T-cell (primary cell): Measurements from ENCODE around the gene FGGY. TPM values are rescaled to one million over a fixed set of nuclear protein-coding genes. Genes with fewer than 3 reads are reported as not detected.
"Not testable (repeated sequence)": the region's sequence is repeated elsewhere in the genome, so short reads cannot be mapped to it uniquely, and the experiment has no call there.

Source experiments
- ATAC-seq, 4 experiments: fragments of 200-7000 bp in 3 of 4; fragments of 150-1000 bp in 1 of 4; cut with Tn5 transposase; replicated peaks in 1 of 4; 1 replicate in 3 of 4; 2 replicates in 1 of 4; pipeline ENCODE4 v1.10.0; 2021; ENCODE audit warnings: moderate library complexity in 3 of 4, mild to moderate bottlenecking in 2 of 4, moderate number of reproducible peaks in 1 of 4
- CTCF ChIA-PET, 2 donors: fragments of 300-600 bp; sonication (Branson Sonifier 250); formaldehyde crosslinking; loops; one replicate each; lab custom pipeline; 2022; ENCODE audit warnings: antibody characterized with exemption in 2 of 2; lab: Charles Lee
- POLR2A ChIA-PET, 2 donors: fragments of 300-600 bp; sonication (Branson Sonifier 250); formaldehyde crosslinking; loops; one replicate each; lab custom pipeline; 2022; ENCODE audit warnings: antibody characterized with exemption in 2 of 2; lab: Charles Lee
- DNase-seq, 35 experiments: peaks; one replicate each; pipeline versions ENCODE4 v3.0.0 to v3.0.0-alpha.2; 2013 to 2023
- H3K27ac ChIP-seq: one replicate; pipeline ENCODE4 v1.5.1; 2013; ENCODE audit warnings: low read length
- H3K27me3 ChIP-seq, 2 experiments: replicated peaks in 1 of 2; 1 replicate in 1 of 2; 2 replicates in 1 of 2; pipeline versions ENCODE4 v1.6.1 to v1.7.0; 2013; ENCODE audit warnings: low read length in 1 of 2, mixed read lengths in 1 of 2; ENCODE audit not compliant: control insufficient read depth in 2 of 2, insufficient read depth in 2 of 2; ENCODE audit errors: extremely low read depth in 1 of 2
- H3K36me3 ChIP-seq, 2 donors: 1 replicate in 1 of 2; 2 replicates in 1 of 2; pipeline versions ENCODE4 v1.6.1 to v1.7.0; 2013; ENCODE audit warnings: low read length in 1 of 2; ENCODE audit not compliant: control insufficient read depth in 2 of 2, insufficient read depth in 1 of 2; ENCODE audit errors: extremely low read depth in 1 of 2
- H3K4me1 ChIP-seq, 2 experiments: 1 replicate in 1 of 2; 2 replicates in 1 of 2; pipeline versions ENCODE4 v1.6.1 to v1.7.0; 2013; ENCODE audit warnings: low read length in 2 of 2, mixed read lengths in 1 of 2; ENCODE audit not compliant: insufficient read depth in 2 of 2, control insufficient read depth in 1 of 2; ENCODE audit errors: extremely low read depth in 1 of 2
- H3K4me3 ChIP-seq, 2 donors: 1 replicate in 1 of 2; 2 replicates in 1 of 2; pipeline versions ENCODE4 v1.5.1 to v1.7.0; 2013; ENCODE audit warnings: mild to moderate bottlenecking in 2 of 2, low read length in 1 of 2, moderate library complexity in 1 of 2; ENCODE audit not compliant: control insufficient read depth in 1 of 2; ENCODE audit errors: extremely low read depth in 1 of 2
- H3K9me3 ChIP-seq: 2 replicates; pipeline ENCODE4 v1.7.0; 2013
- H3K27ac Mint-ChIP-seq, 2 donors: one replicate each; pipeline ENCODE4 v1.8.0; 2020 to 2021; ENCODE audit warnings: mild to moderate bottlenecking in 2 of 2, mixed read lengths in 2 of 2
- H3K27me3 Mint-ChIP-seq, 2 donors: one replicate each; pipeline ENCODE4 v1.8.0; 2021 to 2022; ENCODE audit warnings: mixed read lengths in 2 of 2
- H3K36me3 Mint-ChIP-seq: one replicate; pipeline ENCODE4 v1.8.0; 2021; ENCODE audit warnings: mixed read lengths
- H3K4me1 Mint-ChIP-seq, 3 donors: one replicate each; pipeline ENCODE4 v1.8.0; 2020 to 2022; ENCODE audit warnings: mixed read lengths in 3 of 3, mild to moderate bottlenecking in 1 of 3
- H3K4me3 Mint-ChIP-seq, 3 donors: one replicate each; pipeline ENCODE4 v1.8.0; 2020 to 2022; ENCODE audit warnings: mild to moderate bottlenecking in 3 of 3, mixed read lengths in 3 of 3, moderate library complexity in 3 of 3
- H3K9me3 Mint-ChIP-seq, 3 donors: one replicate each; pipeline ENCODE4 v1.8.0; 2020 to 2022; ENCODE audit warnings: mixed read lengths in 3 of 3
- WGBS: methylation state at CpG from one replicate; pipeline ENCODE4 v1.1.5; 2013; ENCODE audit warnings: missing lambda C conversion rate; ENCODE audit not compliant: insufficient coverage; 5-methylcytosine and 5-hydroxymethylcytosine counted together
- total RNA-seq, 35 experiments: library from RNA in 6 of 35; stranded (reverse) in 6 of 35; fragments of 120-200 nt in 1 of 35; gene quantifications; one replicate each; pipeline versions ENCODE4 v1.2.1 to v1.2.4 and lab custom pipeline; 2013 to 2026

FGGY gene
- total RNA-seq, 5 donors from 2014 or later (not counting 1 experiment from before 2014, with no cell fraction given): 7.8 to 21.7 (median 12.6) TPM

GRCh38 chr1:59465478-59465877 lies 168.6 kb downstream of the FGGY start:
- ATAC-seq, H3K36me3 ChIP-seq, H3K9me3 ChIP-seq, POLR2A ChIA-PET, H3K4me1 Mint-ChIP-seq, CTCF ChIA-PET, H3K27ac Mint-ChIP-seq, H3K27me3 Mint-ChIP-seq, H3K4me3 Mint-ChIP-seq, H3K27ac ChIP-seq, H3K4me3 ChIP-seq, DNase-seq, H3K27me3 ChIP-seq, H3K4me1 ChIP-seq: not testable (repeated sequence)
- Mint-ChIP-seq H3K36me3 (peaks cover 15% of the 10 kb centered on the region), H3K9me3 (peaks cover 4 to 21% (median 10%) of the 10 kb centered on the region in 3 donors)

- ATAC-seq (no peak), DNase-seq (no peak)
- Mint-ChIP-seq H3K4me3 (no peak overlapping the region), H3K36me3 (peaks cover 25% of the 10 kb centered on the region), H3K27me3 (no peaks in the 10 kb centered on the region), H3K9me3 (peaks cover 4 to 20% (median 9%) of the 10 kb centered on the region in 3 donors), H3K27ac (no peak overlapping the region), H3K4me1 (peaks cover 0 to 7% (median 0%) of the 10 kb centered on the region in 3 donors)
- Histone ChIP-seq H3K27me3 (no peaks in the 10 kb centered on the region), H3K4me3 (no peak overlapping the region), H3K4me1 (no peaks in the 10 kb centered on the region), H3K9me3 (no peaks in the 10 kb centered on the region), H3K27ac (no peak overlapping the region), H3K36me3 (no peaks in the 10 kb centered on the region)
- ChIA-PET CTCF (no interaction called here), POLR2A (no interaction called here)
- 100% methylated on average over 1 of the region's 1 CpG for WGBS
Observed at GRCh38 chr1:59468828-59469428, 172.0 kb downstream of the FGGY start.

GRCh38 chr1:59471991-59472570 lies 175.2 kb downstream of the FGGY start:
- ATAC-seq, H3K4me3 ChIP-seq, H3K4me1 Mint-ChIP-seq, H3K27ac Mint-ChIP-seq, H3K27me3 ChIP-seq, H3K4me1 ChIP-seq, H3K4me3 Mint-ChIP-seq, POLR2A ChIA-PET, H3K27ac ChIP-seq, CTCF ChIA-PET, H3K27me3 Mint-ChIP-seq, H3K9me3 ChIP-seq, DNase-seq, H3K36me3 ChIP-seq: not testable (repeated sequence)
- Mint-ChIP-seq H3K9me3 (peaks cover 4 to 20% (median 9%) of the 10 kb centered on the region in 3 donors), H3K36me3 (peaks cover 22% of the 10 kb centered on the region)
- 97% methylated on average over 40 of the region's 43 CpGs for WGBS

GRCh38 chr1:59473831-59474230 lies 176.9 kb downstream of the FGGY start:
- Histone ChIP-seq H3K27ac (no peak overlapping the region), H3K4me1 (no peaks in the 10 kb centered on the region), H3K36me3 (no peaks in the 10 kb centered on the region), H3K4me3 (no peak overlapping the region), H3K9me3 (no peaks in the 10 kb centered on the region), H3K27me3 (no peaks in the 10 kb centered on the region)
- Mint-ChIP-seq H3K27ac (no peak overlapping the region), H3K9me3 (peaks cover 3 to 18% (median 9%) of the 10 kb centered on the region in 3 donors), H3K4me1 (peaks cover 0 to 7% (median 3%) of the 10 kb centered on the region in 3 donors), H3K36me3 (peaks cover 22% of the 10 kb centered on the region), H3K27me3 (no peaks in the 10 kb centered on the region), H3K4me3 (no peak overlapping the region)
- ChIA-PET CTCF (no interaction called here), POLR2A (no interaction called here)
- WGBS: 90% methylated on average over 2 of the region's 3 CpGs
- ATAC-seq (no peak), DNase-seq (no peak)

GRCh38 chr1:59474496-59474895 lies 177.6 kb downstream of the FGGY start:
- DNase-seq (no peak), ATAC-seq (no peak)
- Mint-ChIP-seq H3K4me3 (no peak overlapping the region), H3K4me1 (peaks cover 0 to 7% (median 3%) of the 10 kb centered on the region in 3 donors), H3K27me3 (no peaks in the 10 kb centered on the region), H3K27ac (no peak overlapping the region), H3K9me3 (peaks cover 2 to 14% (median 9%) of the 10 kb centered on the region in 3 donors), H3K36me3 (peaks cover 22% of the 10 kb centered on the region)
- Histone ChIP-seq H3K27me3 (no peaks in the 10 kb centered on the region), H3K4me1 (no peaks in the 10 kb centered on the region), H3K4me3 (no peak overlapping the region), H3K36me3 (no peaks in the 10 kb centered on the region), H3K9me3 (no peaks in the 10 kb centered on the region), H3K27ac (no peak overlapping the region)
- POLR2A ChIA-PET: no interaction called here
- 80% methylated on average over 1 of the region's 2 CpGs for WGBS
- CTCF ChIA-PET: no interaction called here

GRCh38 chr1:59475737-59476136 lies 178.8 kb downstream of the FGGY start:
- Histone ChIP-seq H3K27ac (no peak overlapping the region), H3K36me3 (no peaks in the 10 kb centered on the region), H3K4me3 (no peak overlapping the region), H3K9me3 (no peaks in the 10 kb centered on the region), H3K27me3 (no peaks in the 10 kb centered on the region), H3K4me1 (no peaks in the 10 kb centered on the region)
- Mint-ChIP-seq H3K4me1 (peaks cover 0 to 7% (median 3%) of the 10 kb centered on the region in 3 donors), H3K4me3 (no peak overlapping the region), H3K36me3 (peaks cover 13% of the 10 kb centered on the region), H3K9me3 (peaks cover 0 to 5% (median 5%) of the 10 kb centered on the region in 3 donors), H3K27me3 (no peaks in the 10 kb centered on the region), H3K27ac (no peak overlapping the region)
- CTCF ChIA-PET: no interaction called here
- 89% methylated on average over 3 of the region's 4 CpGs for WGBS
- POLR2A ChIA-PET: interaction anchor here in 1 of 2 donors (0.6 kb wide), 1 partner anchor 166 kb away, joined by 3 read pairs; no protein-coding TSS in a partner anchor
- no peak for ATAC-seq
- no peak for DNase-seq
